GM23338 (cell line): ENCODE results near the gene TEX44. TPM values are rescaled to one million over a fixed set of nuclear protein-coding genes. Genes with fewer than 3 reads are reported as not detected.

Source experiments
- ATAC-seq: fragments of 200-7000 bp; cut with Tn5 transposase; 3 replicates; pipeline ENCODE4 v1.9.1; 2020
- DNase-seq: peaks from one replicate; pipeline ENCODE4 v3.0.0-alpha.2; 2015; ENCODE audit warnings: low spot score
- H2AFZ ChIP-seq: fragments of 200-600 bp; sonication (generic); 2 replicates; pipeline ENCODE4 v1.8.0; 2016; ENCODE audit warnings: antibody characterized with exemption, mild to moderate bottlenecking, moderate library complexity
- H3F3A ChIP-seq: fragments of 200-600 bp; sonication (generic); replicated peaks from 2 replicates; pipeline ENCODE4 v1.8.0; 2017; ENCODE audit warnings: antibody characterized with exemption, mixed run types, low read depth
- H3K27ac ChIP-seq: fragments of 200-600 bp; sonication (generic); 2 replicates; pipeline ENCODE4 v1.6.1; 2016; ENCODE audit warnings: low read depth
- H3K27me3 ChIP-seq: fragments of 200-600 bp; sonication (generic); 2 replicates; pipeline ENCODE4 v1.8.0; 2016; ENCODE audit warnings: mild to moderate bottlenecking, mixed run types, moderate library complexity; ENCODE audit not compliant: insufficient read depth
- H3K36me3 ChIP-seq: fragments of 200-600 bp; sonication (generic); 2 replicates; pipeline ENCODE4 v1.8.0; 2016; ENCODE audit warnings: mild to moderate bottlenecking; ENCODE audit not compliant: insufficient read depth
- H3K4me1 ChIP-seq: fragments of 200-600 bp; sonication (generic); 2 replicates; pipeline ENCODE4 v1.8.0; 2016; ENCODE audit warnings: mild to moderate bottlenecking, moderate library complexity; ENCODE audit not compliant: insufficient read depth
- H3K4me2 ChIP-seq: fragments of 200-600 bp; sonication (generic); 2 replicates; pipeline ENCODE4 v1.7.1; 2017; ENCODE audit warnings: mixed run types
- H3K4me3 ChIP-seq: fragments of 200-600 bp; sonication (generic); 2 replicates; pipeline ENCODE4 v1.6.1; 2016; ENCODE audit warnings: mixed run types
- H3K79me2 ChIP-seq: fragments of 200-600 bp; sonication (generic); replicated peaks from 2 replicates; pipeline ENCODE4 v1.8.0; 2017; ENCODE audit warnings: mild to moderate bottlenecking; ENCODE audit not compliant: insufficient read depth
- H3K9me2 ChIP-seq: fragments of 200-600 bp; sonication (generic); 2 replicates; pipeline ENCODE4 v1.8.0; 2017; ENCODE audit not compliant: insufficient read depth
- H4K20me1 ChIP-seq: fragments of 200-600 bp; sonication (generic); replicated peaks from 2 replicates; pipeline ENCODE4 v1.8.0; 2017; ENCODE audit warnings: mild to moderate bottlenecking; ENCODE audit not compliant: insufficient read depth
- H3K27ac Mint-ChIP-seq: 2 replicates; pipeline ENCODE4 v1.8.0; 2020; ENCODE audit warnings: inconsistent platforms, mild to moderate bottlenecking, moderate library complexity, mixed read lengths
- H3K27me3 Mint-ChIP-seq: 3 replicates; pipeline ENCODE4 v1.8.0; 2022; ENCODE audit warnings: low read depth, mild to moderate bottlenecking, moderate library complexity, mixed read lengths, inconsistent platforms; ENCODE audit not compliant: insufficient read depth, poor library complexity
- H3K36me3 Mint-ChIP-seq: 3 replicates; pipeline ENCODE4 v1.8.0; 2021; ENCODE audit warnings: low read depth, mild to moderate bottlenecking, inconsistent platforms, moderate library complexity, mixed read lengths
- H3K4me1 Mint-ChIP-seq: 3 replicates; pipeline ENCODE4 v1.8.0; 2020; ENCODE audit warnings: mild to moderate bottlenecking, inconsistent platforms, mixed read lengths
- H3K4me3 Mint-ChIP-seq: 3 replicates; pipeline ENCODE4 v1.8.0; 2021; ENCODE audit warnings: moderate library complexity, mild to moderate bottlenecking, inconsistent platforms, mixed read lengths
- H3K9me3 Mint-ChIP-seq: 3 replicates; pipeline ENCODE4 v1.8.0; 2020; ENCODE audit warnings: moderate library complexity, mild to moderate bottlenecking, inconsistent platforms, mixed read lengths
- CREB1 ChIP-seq: fragments of 250-450 bp; sonication (Bioruptor Pico); IDR thresholded peaks from 2 replicates; pipeline ENCODE4 v1.5.0; 2020; ENCODE audit warnings: low read depth, mild to moderate bottlenecking, moderate library complexity
- CTCF ChIP-seq, 2 experiments: fragments of 200-600 bp in 1 of 2; sonication (generic) in 1 of 2; conservative IDR thresholded peaks; 2 replicates each; pipeline versions ENCODE4 v1.5.1 to v1.6.1; 2016 to 2017; ENCODE audit warnings: antibody characterized with exemption in 2 of 2, low read depth in 2 of 2, mild to moderate bottlenecking in 2 of 2, moderate library complexity in 1 of 2
- JUNB ChIP-seq: IDR thresholded peaks from one replicate; pipeline ENCODE4 v1.6.1; 2016; ENCODE audit warnings: antibody characterized with exemption; ENCODE audit not compliant: unreplicated experiment
- REST ChIP-seq: IDR thresholded peaks from one replicate; pipeline ENCODE4 v1.6.1; 2018; ENCODE audit warnings: antibody characterized with exemption; ENCODE audit not compliant: unreplicated experiment
- ZNF462 ChIP-seq: fragments of 250-450 bp; sonication (Bioruptor Pico); IDR thresholded peaks from 2 replicates; pipeline ENCODE4 v1.5.0; 2020; ENCODE audit warnings: mild to moderate bottlenecking, moderate library complexity
- polyA plus RNA-seq: library from polyadenylated mRNA; unstranded; fragments of >200 nt; fragmentation: Nextera tagmentation; extraction: Ambion mirVana; gene quantifications from 2 replicates; pipeline ENCODE4 v1.2.1, GENCODE V29; 2016
- total RNA-seq: library from RNA; depleted of rRNA; stranded (reverse); fragments of >200 nt; shearing (Covaris generic); gene quantifications from 2 replicates; pipeline ENCODE4 v1.2.3, GENCODE V29; 2014

Gene TEX44
- total and polyA plus RNA-seq, 2 experiments from 2014 or later = not detected

GRCh38 chr2:231612109-231612455 is 19.4 kb downstream of the TEX44 start:
- Mint-ChIP-seq H3K4me3 (peak overlapping the region; percentile 46; the same call in 2 of the 3 replicates), H3K27me3 (peaks cover 26% of the 10 kb centered on the region), H3K9me3 (peaks cover 2% of the 10 kb centered on the region; the same call in 2 of the 3 replicates), H3K36me3 (no peaks in the 10 kb centered on the region; the same call in 2 of the 3 replicates), H3K27ac (peak overlapping the region; percentile 80; the same call in 1 of the 2 replicates), H3K4me1 (peaks cover 42% of the 10 kb centered on the region)
- TF ChIP-seq ZNF462 (CRISPR knock-in tag) (no peak), JUNB (no peak), CREB1 (CRISPR knock-in tag) (no peak)
- no peaks in the 10 kb centered on the region for H3K9me2 ChIP-seq
- H3K4me2 ChIP-seq = peak overlapping the region; percentile 94
- H3K4me1 ChIP-seq = peaks cover 45% of the 10 kb centered on the region
- ATAC-seq (peak; percentile 9), DNase-seq (peak; percentile 84)
- H3K4me3 ChIP-seq = no peak overlapping the region
- no peaks in the 10 kb centered on the region for H4K20me1 ChIP-seq
- no peaks in the 10 kb centered on the region for H3K27me3 ChIP-seq
- H3K27ac ChIP-seq = peak overlapping the region; percentile 90
- no peaks in the 10 kb centered on the region for H3K79me2 ChIP-seq
- H3K36me3 ChIP-seq = no peaks in the 10 kb centered on the region
- no peak overlapping the region; the same call in 1 of the 2 replicates for H2AFZ ChIP-seq
- peaks cover 40% of the 10 kb centered on the region for H3F3A ChIP-seq

GRCh38 chr2:231612456-231613330 is 20.0 kb downstream of the TEX44 start:
- Histone ChIP-seq H3K27ac (peak overlapping the region; percentile 100), H2AFZ (no peak overlapping the region; the same call in 1 of the 2 replicates), H3K36me3 (no peaks in the 10 kb centered on the region), H3K4me3 (peak overlapping the region; percentile 74), H3F3A (peaks cover 40% of the 10 kb centered on the region), H3K4me2 (peak overlapping the region; percentile 94), H3K9me2 (no peaks in the 10 kb centered on the region), H3K27me3 (no peaks in the 10 kb centered on the region), H3K4me1 (peaks cover 45% of the 10 kb centered on the region), H3K79me2 (no peaks in the 10 kb centered on the region), H4K20me1 (no peaks in the 10 kb centered on the region)
- H3K4me1 Mint-ChIP-seq = peaks cover 48% of the 10 kb centered on the region
- peak overlapping the region; percentile 78 for H3K4me3 Mint-ChIP-seq
- H3K36me3 Mint-ChIP-seq = no peaks in the 10 kb centered on the region; the same call in 2 of the 3 replicates
- TF ChIP-seq CTCF (conservative IDR thresholded peaks at IDR 0.05; ENCODE audit: low read depth in 2 of 2) (peak; percentile 94 to 96), REST (no peak)
- ATAC-seq (peak; percentile 44), DNase-seq (peak; percentile 92)
- H3K27me3 Mint-ChIP-seq = peaks cover 31% of the 10 kb centered on the region
- peaks cover 2% of the 10 kb centered on the region; the same call in 2 of the 3 replicates for H3K9me3 Mint-ChIP-seq
- H3K27ac Mint-ChIP-seq = peak overlapping the region; percentile 99
